GM12873 (cell line): ENCODE measurements around the gene NSG1.

Experiments
- TF ChIP-seq, protein P1 (sequence below): IDR thresholded peaks from 2 replicates; pipeline ENCODE4 v1.5.1; 2012; ENCODE audit warnings: low read depth, mild to moderate bottlenecking, moderate library complexity, low read length, control low read depth; ENCODE audit not compliant: insufficient read depth; ENCODE audit errors: missing control alignments

Gene NSG1

DNA sequence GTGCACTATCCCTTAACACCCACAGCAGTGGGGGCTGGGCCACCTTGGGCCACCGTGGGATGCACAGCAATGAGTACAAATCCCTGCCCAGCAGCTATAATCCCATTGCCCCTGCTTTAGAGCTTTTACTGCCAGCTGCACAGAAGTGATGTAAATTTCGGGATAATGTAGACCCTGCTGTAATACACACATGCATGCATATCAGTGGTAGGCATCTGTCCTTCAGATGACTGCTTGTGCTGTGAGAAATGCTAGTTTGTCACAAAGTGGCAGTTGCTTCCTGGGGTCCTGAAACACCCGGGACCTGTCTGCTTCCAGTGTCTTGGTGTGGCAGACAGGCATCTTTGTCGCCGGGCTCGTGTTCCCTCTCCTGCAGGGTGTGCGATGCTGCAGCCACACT lies 14.1 kb downstream of the NSG1 start:
- TF ChIP-seq, protein P1, sequence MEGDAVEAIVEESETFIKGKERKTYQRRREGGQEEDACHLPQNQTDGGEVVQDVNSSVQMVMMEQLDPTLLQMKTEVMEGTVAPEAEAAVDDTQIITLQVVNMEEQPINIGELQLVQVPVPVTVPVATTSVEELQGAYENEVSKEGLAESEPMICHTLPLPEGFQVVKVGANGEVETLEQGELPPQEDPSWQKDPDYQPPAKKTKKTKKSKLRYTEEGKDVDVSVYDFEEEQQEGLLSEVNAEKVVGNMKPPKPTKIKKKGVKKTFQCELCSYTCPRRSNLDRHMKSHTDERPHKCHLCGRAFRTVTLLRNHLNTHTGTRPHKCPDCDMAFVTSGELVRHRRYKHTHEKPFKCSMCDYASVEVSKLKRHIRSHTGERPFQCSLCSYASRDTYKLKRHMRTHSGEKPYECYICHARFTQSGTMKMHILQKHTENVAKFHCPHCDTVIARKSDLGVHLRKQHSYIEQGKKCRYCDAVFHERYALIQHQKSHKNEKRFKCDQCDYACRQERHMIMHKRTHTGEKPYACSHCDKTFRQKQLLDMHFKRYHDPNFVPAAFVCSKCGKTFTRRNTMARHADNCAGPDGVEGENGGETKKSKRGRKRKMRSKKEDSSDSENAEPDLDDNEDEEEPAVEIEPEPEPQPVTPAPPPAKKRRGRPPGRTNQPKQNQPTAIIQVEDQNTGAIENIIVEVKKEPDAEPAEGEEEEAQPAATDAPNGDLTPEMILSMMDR, result no peak

DNA sequence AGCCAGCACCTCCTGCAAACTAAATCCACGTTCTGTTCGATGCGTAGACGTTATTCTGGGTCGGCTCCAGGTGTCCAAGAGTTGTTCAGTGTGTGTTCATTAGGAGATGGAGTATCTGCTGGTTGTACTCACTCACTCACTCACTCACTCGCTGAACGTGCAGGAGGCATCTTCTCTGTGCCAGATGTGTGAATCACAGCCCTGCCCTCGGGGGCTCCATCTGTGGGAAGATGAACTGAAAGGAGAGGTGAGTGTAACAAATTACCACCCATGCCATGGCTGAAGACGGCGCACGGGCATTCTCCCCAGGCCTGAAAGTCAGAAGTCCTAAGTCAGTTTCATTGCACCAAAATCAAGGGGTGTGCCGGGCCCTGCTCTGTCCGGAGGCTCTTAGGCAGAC lies 16.1 kb downstream of the NSG1 start:
- TF ChIP-seq, protein P1, result no peak

DNA sequence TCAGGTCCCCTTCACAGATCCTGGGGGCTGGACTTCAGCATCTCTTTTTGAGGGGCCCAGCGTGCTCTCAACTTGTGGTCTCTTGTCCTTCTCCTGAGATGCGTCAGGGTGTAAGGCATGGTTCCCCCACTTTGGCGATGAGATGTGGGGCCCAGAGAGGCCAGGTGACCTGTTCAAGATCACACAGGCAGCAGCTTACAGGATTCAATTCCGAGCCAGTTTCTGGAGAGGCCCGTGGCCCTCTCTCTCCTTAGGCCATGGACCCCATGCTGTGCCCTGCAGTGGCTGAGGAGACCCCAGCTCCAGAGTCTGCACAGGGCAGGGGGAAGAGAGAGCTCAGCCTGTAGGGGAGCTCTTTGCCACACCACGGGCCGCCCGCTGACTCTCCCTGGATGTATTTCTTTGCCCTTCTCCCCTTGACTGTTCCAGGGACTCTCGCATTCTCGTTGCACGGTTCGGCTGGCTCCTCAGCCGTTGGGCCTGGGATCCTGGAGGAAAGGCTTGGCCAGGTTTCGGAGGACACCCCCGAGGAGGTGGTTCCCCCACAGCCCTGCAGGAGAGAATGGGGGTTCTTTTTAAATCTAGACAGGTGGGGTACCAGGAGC lies 18.6 kb downstream of the NSG1 start:
- TF ChIP-seq, protein P1, result no peak

DNA sequence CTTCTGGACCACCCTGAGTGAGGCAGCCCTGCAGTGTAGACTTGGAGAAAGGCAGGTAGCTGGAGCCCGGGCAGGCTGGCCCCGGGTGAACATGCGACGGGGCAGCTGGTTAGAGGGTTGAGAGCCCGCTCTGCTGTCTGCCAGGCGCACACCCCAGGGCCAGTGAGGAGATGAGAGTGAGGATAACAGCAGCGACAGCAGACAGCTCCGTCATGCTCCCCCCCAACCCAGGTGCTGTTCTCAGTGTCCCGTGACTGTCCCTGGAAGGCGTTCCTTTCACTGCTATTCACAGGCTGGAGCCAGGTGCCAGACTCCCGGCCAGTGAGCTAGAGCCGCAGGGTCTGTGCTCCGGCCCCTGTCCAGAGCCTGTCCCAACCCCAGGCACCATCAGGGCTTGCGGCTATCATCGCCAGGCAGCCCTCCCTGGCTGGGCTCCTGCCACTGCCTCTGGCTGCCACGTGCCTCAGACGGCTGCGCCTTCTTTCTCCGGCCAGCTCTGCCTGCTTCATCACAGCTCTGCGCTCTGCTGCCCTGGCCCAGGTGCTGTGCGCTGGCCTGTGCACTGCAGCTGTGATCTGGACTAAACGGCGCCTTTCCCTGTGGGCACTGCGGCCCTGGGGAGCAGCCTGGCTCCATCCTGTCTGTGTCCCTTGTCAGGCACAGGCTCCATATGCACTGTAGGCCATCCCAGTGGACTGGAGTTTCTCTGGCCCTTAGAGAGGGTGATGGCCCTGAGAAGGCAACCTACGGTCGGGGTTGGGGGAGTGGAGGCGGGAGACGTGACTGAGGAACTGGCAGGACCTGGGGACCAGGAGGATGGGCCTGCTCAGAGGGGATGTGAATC lies 19.8 kb downstream of the NSG1 start:
- TF ChIP-seq, protein P1, result no peak

DNA sequence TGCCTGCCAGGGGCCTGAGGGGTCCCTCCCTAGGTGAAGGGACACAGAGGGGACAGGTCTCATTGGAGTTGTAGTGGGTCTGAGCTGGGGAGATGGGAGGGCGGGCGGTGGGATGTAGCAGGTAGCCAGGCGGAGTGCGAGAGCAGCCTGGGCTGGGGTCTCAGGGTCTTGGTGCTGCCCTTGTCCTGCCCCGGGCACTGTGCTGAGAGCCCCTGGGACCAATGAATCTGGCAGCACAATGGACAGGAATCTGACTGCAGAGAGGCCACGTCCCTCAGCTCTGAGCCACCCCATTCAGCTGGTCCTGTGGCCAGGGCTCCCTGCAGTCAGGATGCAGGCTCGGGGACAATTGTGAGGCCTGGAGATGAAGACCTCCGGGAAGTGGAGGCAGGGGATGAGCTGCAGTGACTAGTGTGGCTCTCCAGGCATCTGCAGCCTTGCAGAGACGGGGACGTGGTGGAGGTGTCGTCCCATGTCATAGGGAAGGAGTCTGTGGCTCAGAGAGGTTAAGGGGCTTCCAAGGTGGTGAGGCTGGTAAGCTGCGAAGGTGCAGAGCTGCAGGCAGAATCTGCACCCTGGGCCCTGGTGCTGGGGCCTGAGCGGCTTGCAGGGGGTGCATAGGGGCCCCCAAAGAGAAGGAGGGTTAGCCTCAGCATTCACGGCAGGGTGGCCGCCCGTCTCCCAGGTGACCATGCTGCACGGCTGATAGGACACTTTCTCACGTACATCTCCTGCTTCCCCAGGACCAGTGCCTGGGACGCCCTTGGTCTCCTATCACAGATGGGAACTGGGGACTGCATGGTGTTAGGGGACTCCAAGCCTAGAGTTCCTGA lies 20.6 kb downstream of the NSG1 start:
- TF ChIP-seq, protein P1, result no peak

DNA sequence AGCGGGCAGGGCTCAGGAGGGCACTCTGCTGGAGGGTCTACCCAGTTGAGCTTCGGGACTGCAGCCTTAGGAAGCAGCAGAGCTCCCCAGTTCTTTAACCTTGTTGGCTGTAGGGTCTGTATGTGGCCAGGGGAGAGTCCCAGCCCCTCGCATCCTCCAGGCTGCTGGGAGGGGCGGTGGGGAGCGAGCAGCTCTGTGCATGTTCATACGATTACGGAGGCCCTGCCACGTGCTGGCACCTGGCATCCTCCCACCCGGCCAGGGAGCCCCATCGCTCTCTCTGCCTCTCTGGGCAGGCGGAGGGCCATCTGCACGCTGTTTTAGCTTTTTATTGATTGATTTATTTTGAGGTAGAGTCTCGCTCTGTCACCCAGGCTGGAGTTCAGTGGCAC lies 21.2 kb downstream of the NSG1 start:
- TF ChIP-seq, protein P1, result no peak
